GM18861 (cell line): ENCODE measurements around the gene SLC25A30.
"Not testable (repeated sequence)": the region's sequence is repeated elsewhere in the genome, so short reads cannot be mapped to it uniquely, and the experiment has no call there.

Source experiments
- ATAC-seq: cut with Tn5 transposase; IDR thresholded peaks from one replicate; pipeline ENCODE4 v1.9.1; 2021; ENCODE audit not compliant: unreplicated experiment

The SLC25A30 gene

DNA sequence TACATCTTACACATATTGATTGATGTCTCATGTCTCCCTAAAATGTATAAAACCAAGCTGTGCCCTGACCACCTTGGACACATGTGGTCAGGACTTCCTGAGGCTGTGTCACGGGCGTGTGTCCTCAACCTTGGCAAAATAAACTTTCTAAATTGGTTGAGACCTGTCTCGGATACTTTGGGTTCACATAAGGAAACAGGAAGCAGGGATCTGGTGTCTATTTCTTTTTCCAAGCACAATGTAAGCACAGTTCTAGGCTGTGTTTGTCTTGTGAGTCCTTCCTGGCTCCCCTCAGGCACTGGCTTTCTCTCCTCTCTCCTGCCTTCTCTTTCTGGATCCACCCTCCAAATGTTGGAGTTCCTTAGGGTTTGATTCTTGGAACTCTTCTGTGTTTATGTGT is 49.6 kb downstream of the SLC25A30 start:
- no peak for ATAC-seq

DNA sequence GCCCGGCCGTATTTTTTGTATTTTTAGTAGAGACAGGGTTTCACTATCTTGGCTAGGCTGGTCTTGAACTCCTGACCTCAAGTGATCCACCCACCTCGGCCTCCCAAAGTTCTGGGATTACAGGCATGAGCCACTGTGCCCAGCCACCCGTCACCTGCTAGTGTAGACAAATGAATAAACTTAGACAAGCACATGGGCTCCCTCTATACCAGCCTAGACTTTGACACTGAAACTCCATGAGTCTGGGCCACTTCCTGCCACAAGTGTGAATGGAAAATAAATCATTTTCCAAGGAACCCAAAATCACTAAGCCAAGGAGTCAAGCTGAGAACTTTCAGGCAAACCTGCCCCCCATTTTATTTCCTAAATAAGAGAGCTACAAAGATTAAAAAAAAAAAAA is 50.2 kb downstream of the SLC25A30 start:
- ATAC-seq: no peak

DNA sequence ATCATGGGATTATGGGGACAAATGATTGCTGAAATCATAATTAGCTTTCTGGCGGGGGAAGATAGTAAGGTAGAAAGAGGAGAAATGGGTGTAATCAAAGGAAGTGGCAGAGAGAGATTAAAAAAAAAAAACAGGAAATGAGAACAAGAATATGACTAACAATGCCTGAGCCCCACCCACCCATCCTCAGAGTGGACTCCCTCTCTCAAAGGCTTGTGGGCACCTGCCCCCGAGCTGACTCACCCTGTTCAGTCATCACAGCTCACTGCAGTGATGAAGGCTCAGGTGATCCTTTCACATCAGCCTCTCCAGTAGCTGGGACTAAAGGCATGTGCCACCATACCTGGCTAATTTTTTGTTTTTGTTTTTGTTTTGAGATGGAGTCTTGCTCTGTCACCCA is 50.8 kb downstream of the SLC25A30 start:
- ATAC-seq: peak; percentile 97

DNA sequence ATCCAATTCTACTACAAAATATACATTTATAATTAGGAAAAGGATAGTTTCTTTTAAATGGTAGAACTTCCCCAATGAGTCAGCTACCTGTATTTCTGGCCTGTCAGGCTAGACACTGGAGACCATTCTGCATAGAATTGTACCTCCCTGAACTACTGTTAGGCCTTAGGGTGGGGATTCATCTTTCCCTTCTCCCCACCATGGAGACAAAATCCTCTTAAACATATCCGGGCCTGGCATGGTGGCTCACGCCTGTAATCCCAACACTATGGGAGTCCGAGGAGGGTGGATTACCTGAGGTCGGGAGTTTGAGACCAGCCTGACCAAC is 52.7 kb downstream of the SLC25A30 start:
- ATAC-seq: no peak

DNA sequence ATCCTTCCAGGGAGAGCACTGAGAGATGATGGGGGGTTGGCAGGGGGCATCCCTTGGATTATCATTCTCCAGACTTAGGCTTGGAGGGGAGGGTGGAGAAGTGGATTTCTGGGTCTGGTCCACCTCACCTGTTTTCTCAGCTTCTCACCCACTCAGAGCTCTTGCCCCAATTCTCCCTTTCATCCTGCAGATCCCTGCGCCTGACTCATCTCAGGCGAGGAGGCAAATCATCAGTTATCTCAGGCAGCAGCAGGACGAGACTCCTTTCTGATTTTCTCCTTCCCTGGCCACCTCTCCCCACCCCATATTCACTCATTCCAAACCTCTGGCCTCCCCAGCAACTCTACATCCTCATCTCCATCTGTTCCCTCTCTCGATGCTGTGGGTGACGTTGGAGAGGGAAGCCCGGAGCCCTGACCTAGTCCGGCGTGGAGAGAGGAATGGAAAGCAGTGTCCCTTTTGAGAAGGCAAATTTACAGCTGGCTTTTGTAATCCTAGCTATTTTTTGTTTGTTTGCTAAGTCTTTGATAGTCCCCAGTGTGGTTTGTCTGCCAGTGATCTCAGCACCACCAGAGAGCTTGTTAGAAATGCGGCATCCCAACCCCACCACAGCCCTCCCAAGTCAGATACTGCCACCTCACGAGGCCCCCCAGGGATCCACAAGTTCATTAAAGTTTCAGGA is 53.2 kb downstream of the SLC25A30 start:
- ATAC-seq: no peak

DNA sequence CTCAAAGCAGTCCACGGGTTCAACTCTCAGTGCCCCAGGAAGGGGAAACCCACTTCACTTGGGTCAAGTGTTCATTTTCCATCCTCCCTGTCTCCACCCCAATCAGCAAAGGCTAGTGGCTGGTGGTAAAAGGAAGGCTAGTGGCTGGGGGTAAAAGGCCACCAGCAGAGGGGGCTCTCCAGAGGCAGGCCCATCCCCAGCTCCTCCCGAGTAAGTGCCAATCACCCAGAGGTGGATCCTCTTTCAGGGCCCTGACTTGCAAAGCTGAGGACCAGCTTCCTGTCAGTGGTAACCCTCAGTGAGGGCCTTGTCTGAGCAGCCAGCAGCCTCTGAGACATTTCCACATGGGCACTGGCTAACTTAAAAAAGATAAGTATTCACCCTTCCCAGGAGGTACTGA is 55.2 kb downstream of the SLC25A30 start:
- ATAC-seq: no peak

DNA sequence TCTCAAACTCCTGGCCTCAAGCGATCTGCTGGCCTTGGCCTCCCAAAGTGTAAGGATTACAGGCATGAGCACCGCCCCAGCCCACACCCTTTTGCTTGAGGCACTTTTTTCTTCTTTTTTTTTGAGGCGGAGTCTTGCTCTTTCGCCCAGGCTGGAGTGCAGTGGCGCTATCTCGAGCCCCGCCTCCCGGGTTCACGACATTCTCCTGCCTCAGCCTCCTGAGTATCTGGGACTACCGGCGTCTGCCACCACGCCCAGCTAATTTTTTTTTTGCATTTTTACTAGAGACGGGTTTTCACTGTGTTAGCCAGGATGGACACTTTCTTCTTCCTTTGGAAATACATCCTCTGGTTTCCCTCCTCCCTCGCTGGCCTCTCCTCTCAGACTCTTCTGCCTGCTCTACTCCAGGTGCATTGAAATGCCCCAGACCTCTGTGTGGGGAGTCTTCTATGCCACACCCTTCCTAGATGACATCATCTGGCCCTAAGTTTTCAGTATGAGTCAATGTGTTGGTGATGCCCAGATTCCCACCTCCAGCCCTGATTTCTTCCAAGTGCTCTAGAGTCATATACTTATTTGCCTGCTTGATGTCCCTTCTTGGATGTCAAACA is 56.5 kb downstream of the SLC25A30 start:
- no peak for ATAC-seq

DNA sequence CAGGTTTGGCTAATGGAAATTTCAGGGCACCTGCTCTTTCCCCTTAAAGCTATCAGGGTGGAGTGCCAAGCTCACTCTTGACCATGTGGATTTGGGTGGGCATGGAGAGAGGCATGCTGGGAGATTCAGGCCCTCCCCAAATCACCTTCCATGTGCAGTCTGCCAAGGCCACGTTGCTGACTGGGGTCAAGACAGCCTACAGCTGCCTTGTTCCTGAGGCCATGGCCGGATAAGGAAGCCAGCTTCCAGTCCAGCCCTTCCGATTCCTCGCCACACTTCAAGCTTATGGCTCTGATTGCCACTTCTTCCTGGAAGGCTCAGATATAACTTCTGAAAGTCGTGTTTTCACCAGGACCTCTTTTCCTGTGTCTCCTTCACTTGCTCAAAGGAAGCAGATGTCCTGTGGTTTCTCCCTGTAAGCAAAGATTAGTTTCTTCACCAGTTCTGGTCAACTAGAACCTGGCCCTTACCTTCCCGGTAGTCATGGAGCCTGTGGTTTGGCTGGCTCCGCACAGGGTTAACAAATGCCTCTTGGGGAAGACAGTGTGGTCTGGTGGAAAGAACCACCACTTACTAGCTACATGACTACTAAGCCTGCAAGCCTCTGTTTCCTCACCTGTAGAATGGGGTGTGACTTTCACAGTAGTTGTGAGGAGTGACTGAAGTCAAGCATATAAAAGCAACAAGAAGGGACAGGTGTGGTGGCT is 61.1 kb downstream of the SLC25A30 start:
- ATAC-seq: no peak

DNA sequence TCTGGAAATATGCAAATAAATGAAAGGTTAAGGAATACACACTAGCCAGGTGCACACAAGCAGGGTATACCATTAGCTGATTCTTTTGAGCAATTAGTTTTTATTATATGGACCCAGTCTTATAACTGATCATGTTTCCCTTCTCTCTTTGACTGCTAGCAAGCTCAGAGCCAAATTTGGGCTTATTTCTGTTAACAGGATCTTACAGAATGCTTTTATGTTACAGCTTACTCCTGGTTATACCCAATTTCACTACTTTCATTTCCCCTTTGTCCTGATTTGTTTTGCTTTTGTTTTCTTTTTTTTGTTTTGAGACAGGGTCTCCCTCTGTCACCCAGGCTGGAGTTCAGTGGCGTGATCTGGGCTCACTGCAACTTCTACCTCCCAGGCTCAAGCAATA is 64.3 kb downstream of the SLC25A30 start:
- no peak for ATAC-seq

DNA sequence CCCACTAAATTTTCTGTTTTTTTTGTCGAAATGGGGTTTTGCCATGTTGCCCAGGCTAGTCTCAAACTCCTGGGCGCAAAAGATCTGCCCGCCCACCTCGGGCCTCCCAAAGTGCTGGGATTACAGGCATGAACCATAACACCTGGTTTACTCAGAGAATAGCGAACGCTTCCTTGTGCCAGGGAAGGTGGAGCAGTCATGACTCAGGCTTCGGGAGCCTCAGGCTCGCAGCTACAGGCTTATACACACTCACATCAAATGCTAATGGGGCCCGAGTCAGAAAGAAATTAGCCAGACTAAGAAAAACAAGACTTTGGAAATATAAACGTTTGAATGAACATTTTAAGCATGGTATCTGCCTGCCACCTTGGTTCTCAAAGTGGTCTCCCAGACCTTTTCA is 66.1 kb downstream of the SLC25A30 start:
- ATAC-seq: no peak

DNA sequence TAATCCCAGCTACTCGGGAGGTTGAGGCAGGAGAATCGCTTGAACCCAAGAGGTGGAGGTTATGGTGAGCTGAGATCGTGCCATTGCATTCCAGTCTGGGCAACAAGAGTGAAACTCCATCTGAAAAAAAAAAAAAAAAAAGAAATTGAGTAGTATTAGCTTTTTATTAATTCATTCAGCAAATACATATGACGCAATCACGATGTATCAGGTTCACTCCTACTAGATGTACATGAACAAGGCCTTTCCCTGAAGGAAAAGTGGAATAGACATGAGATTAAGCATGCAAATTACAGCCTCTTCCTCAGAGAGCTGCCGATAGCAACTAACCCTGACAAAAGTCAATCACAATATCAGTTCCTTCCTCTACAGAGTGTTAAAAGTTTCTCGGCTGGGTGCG is 68.0 kb downstream of the SLC25A30 start:
- no peak for ATAC-seq

DNA sequence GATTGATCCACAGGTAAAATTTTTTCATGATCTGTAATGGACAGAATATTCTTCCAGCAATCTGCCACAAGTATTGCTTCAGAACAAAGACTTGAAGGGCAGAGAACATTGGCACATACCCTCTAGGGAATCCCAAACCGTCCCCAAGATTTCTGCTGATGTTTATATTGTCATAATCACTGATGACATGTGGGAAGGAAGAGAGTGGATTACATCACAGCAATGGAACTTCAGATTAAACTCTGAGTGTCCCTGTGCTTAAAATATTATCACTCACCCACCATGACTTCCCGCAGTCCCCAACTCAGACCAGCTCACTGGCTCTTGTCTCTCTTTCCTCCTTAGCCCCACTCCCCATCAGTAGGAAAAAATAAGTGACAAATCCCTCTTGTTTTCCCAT is 68.7 kb downstream of the SLC25A30 start:
- ATAC-seq: no peak

DNA sequence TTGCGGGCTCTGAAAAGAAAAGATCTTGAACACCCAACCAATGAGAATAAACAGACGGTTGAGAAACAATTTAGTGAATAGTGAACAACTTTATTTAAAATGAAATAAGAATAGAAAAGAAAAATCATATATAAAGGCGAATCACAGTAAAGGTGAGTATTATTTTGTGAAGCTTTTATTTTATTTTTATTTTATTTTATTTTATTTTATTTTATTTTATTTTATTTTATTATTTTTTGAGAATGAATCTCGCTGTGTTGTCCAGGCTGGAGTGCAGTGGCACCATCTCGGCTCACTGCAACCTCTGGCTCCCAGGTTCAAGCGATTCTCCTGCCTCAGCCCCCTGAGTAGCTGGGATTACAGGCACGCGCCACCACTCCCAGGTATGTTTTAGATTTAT is 74.1 kb downstream of the SLC25A30 start:
- ATAC-seq: not testable (repeated sequence)
